ENCODE data around the gene TRMT1.

DNA sequence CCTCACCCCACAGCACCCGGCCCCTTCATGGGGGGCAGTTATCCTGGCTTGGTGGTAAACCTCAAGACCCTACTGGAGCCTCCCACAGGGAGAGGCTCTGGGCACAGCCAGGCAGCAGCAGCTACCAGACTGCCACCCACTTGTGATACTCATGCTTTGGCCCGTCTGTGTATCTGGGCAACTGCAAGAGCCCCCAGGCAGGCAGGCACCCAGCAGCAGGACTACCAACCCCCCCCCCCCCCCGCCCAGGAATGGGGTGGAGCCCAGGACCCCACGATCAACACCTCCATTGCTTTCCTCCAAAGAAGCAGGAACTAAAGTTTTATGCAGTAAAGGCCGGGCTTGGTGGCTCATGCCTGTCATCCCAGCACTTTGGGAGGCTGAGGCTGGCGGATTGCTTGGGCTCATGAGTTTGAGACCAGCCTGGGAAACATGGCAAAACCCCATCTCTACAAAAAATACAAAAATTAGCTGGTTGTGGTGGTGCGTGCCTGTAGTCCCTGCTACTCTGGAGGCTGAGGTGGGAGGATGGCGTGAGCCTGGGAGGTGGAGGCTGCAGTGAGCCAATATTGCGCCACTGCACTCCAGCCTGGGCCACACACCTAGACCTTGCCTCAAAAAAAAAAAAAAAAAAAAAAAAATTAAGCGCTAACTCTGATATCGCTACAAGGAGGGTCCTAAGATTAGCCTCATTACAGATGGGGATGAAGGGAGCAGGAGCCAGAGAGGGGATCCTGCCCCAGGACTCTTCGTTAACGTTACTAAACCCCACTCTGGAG is 12.8 kb downstream of the TRMT1 start:
- TF ChIP-seq, protein P1, sequence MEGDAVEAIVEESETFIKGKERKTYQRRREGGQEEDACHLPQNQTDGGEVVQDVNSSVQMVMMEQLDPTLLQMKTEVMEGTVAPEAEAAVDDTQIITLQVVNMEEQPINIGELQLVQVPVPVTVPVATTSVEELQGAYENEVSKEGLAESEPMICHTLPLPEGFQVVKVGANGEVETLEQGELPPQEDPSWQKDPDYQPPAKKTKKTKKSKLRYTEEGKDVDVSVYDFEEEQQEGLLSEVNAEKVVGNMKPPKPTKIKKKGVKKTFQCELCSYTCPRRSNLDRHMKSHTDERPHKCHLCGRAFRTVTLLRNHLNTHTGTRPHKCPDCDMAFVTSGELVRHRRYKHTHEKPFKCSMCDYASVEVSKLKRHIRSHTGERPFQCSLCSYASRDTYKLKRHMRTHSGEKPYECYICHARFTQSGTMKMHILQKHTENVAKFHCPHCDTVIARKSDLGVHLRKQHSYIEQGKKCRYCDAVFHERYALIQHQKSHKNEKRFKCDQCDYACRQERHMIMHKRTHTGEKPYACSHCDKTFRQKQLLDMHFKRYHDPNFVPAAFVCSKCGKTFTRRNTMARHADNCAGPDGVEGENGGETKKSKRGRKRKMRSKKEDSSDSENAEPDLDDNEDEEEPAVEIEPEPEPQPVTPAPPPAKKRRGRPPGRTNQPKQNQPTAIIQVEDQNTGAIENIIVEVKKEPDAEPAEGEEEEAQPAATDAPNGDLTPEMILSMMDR (IDR thresholded peaks at IDR 0.05): no peak
- TF ChIP-seq POLR2A (IDR thresholded peaks at IDR 0.05): no peak
